ENCODE measurements around the gene MED8.

- TF ChIP-seq MAFF (IDR thresholded peaks at IDR 0.05; ENCODE audit: low read depth, low read length) (no peak), TEAD2 (CRISPR knock-in tag; IDR thresholded peaks at IDR 0.05) (no peak), GATAD2A (CRISPR knock-in tag; IDR thresholded peaks at IDR 0.05) (no peak)
Measured at GRCh38 chr1:43431676-43432075, 42.1 kb upstream of the MED8 start.

Data from HepG2 (cell line).